Activated CD4-positive, alpha-beta T cell treated with anti-CD3 and anti-CD28 coated beads, Interleukin-2, amount 50 U/mL, for 24 hours (primary cell): ENCODE measurements around the gene CELF5.
A peak's percentile ranks its signal among the peaks of the same experiment; 100 is the strongest.
"Not testable (repeated sequence)": the region's sequence is repeated elsewhere in the genome, so short reads cannot be mapped to it uniquely, and the experiment has no call there.

Source experiments
- DNase-seq, 2 donors: peaks; one replicate each; pipeline ENCODE4 v3.0.0-alpha.2; 2020; ENCODE audit warnings: low read depth in 1 of 2, low spot score in 1 of 2

Gene CELF5

GRCh38 chr19:3206216-3206953, 18.1 kb upstream of the CELF5 start:
- no peak for DNase-seq

GRCh38 chr19:3207461-3208242, 16.8 kb upstream of the CELF5 start:
- no peak for DNase-seq

- DNase-seq = no peak
Measured at GRCh38 chr19:3208317-3209207, 15.9 kb upstream of the CELF5 start.

GRCh38 chr19:3210347-3211017, 14.0 kb upstream of the CELF5 start:
- peak; percentile 55 for DNase-seq

GRCh38 chr19:3211191-3211590, 13.3 kb upstream of the CELF5 start:
- no peak for DNase-seq

- DNase-seq = no peak
Measured at GRCh38 chr19:3213159-3213558, 11.3 kb upstream of the CELF5 start.

GRCh38 chr19:3216874-3217273, 7.6 kb upstream of the CELF5 start:
- DNase-seq = no peak

GRCh38 chr19:3220576-3220975, 3.9 kb upstream of the CELF5 start:
- DNase-seq = no peak

- DNase-seq = not testable (repeated sequence)
Measured at GRCh38 chr19:3221576-3221975, 2.9 kb upstream of the CELF5 start.

GRCh38 chr19:3222709-3223108, 1.8 kb upstream of the CELF5 start:
- DNase-seq = no peak

- no peak for DNase-seq
Measured at GRCh38 chr19:3225169-3225485, 666 bp downstream of the CELF5 start.

- no peak for DNase-seq
Measured at GRCh38 chr19:3225677-3226093, 1.2 kb downstream of the CELF5 start.

- no peak for DNase-seq
Measured at GRCh38 chr19:3227054-3227626, 2.7 kb downstream of the CELF5 start.

GRCh38 chr19:3229346-3229743, 4.9 kb downstream of the CELF5 start:
- DNase-seq = no peak

GRCh38 chr19:3229888-3230496, 5.5 kb downstream of the CELF5 start:
- no peak for DNase-seq

GRCh38 chr19:3231288-3231687, 6.8 kb downstream of the CELF5 start:
- no peak for DNase-seq

GRCh38 chr19:3233116-3233515, 8.7 kb downstream of the CELF5 start:
- no peak for DNase-seq

GRCh38 chr19:3233831-3234230, 9.4 kb downstream of the CELF5 start:
- no peak for DNase-seq

GRCh38 chr19:3234800-3235199, 10.3 kb downstream of the CELF5 start:
- no peak for DNase-seq

- not testable (repeated sequence) for DNase-seq
Measured at GRCh38 chr19:3235604-3236003, 11.1 kb downstream of the CELF5 start.
